ENCODE data around the gene RTKN2.

- no peak for TF ChIP-seq CTCF (IDR thresholded peaks at IDR 0.05)
- no peak for TF ChIP-seq POLR2A (IDR thresholded peaks at IDR 0.05)
These were observed 15.6 kb upstream of the RTKN2 start for GRCh38 chr10:62284221-62284620.
